Natural killer cell treated with Interleukin-12 subunit alpha and Interleukin-12 subunit beta and Interleukin-15 and Interleukin-18, amount 100 ng/mL, for 72 hours (primary cell): ENCODE measurements around the gene EN2. TPM values are rescaled to one million over a fixed set of nuclear protein-coding genes. Genes with fewer than 3 reads are reported as not detected.

Source experiments
- ATAC-seq, 2 donors: fragments of 150-1000 bp; cut with Tn5 transposase in 1 of 2; sonication (Bioruptor Pico), chemical (Tn5 transposase) in 1 of 2; 2 replicates each; pipeline ENCODE4 v1.10.0; 2021
- DNase-seq: peaks from one replicate; pipeline ENCODE4 v3.0.0; 2022; ENCODE audit warnings: low spot score
- H3K27ac Mint-ChIP-seq, 2 donors: 1 replicate in 1 of 2; 2 replicates in 1 of 2; pipeline ENCODE4 v1.8.0; 2022; ENCODE audit warnings: mixed read lengths in 2 of 2, mild to moderate bottlenecking in 1 of 2, moderate library complexity in 1 of 2
- H3K27me3 Mint-ChIP-seq, 2 donors: 1 replicate in 1 of 2; 2 replicates in 1 of 2; pipeline ENCODE4 v1.8.0; 2022; ENCODE audit warnings: mixed read lengths in 2 of 2
- H3K36me3 Mint-ChIP-seq: one replicate; pipeline ENCODE4 v1.8.0; 2022; ENCODE audit warnings: mixed read lengths
- H3K4me1 Mint-ChIP-seq, 2 donors: 1 replicate in 1 of 2; 2 replicates in 1 of 2; pipeline ENCODE4 v1.8.0; 2022; ENCODE audit warnings: low read depth in 2 of 2, mixed read lengths in 2 of 2, mild to moderate bottlenecking in 1 of 2
- H3K4me3 Mint-ChIP-seq: one replicate; pipeline ENCODE4 v1.8.0; 2022; ENCODE audit warnings: mixed read lengths
- H3K9me3 Mint-ChIP-seq: 2 replicates; pipeline ENCODE4 v1.8.0; 2022; ENCODE audit warnings: mixed read lengths
- total RNA-seq, 2 donors: library from RNA; stranded (reverse); gene quantifications; one replicate each; pipeline ENCODE4 v1.2.3, GENCODE V29; 2022

The EN2 gene
- total RNA-seq, 2 donors from 2014 or later = 0.07 TPM; not detected in 1

- H3K4me3 Mint-ChIP-seq = no peak overlapping the region
- H3K27me3 Mint-ChIP-seq = peaks cover 49 to 55% of the 10 kb centered on the region in 2 donors
- ATAC-seq = peak in 1 of 2 donors; percentile 10
- H3K4me1 Mint-ChIP-seq = peaks cover 5 to 13% of the 10 kb centered on the region in 2 donors
- no peak for DNase-seq
- no peaks in the 10 kb centered on the region for H3K9me3 Mint-ChIP-seq
- H3K27ac Mint-ChIP-seq = no peak overlapping the region
- no peaks in the 10 kb centered on the region for H3K36me3 Mint-ChIP-seq
These were observed 7.4 kb upstream of the EN2 start for GRCh38 chr7:155450558-155450969.

GRCh38 chr7:155450970-155451801 is 6.7 kb upstream of the EN2 start:
- DNase-seq (no peak), ATAC-seq (no peak)
- Mint-ChIP-seq H3K4me1 (peaks cover 6 to 14% of the 10 kb centered on the region in 2 donors), H3K27ac (no peak overlapping the region), H3K4me3 (no peak overlapping the region), H3K36me3 (no peaks in the 10 kb centered on the region), H3K27me3 (peaks cover 53 to 54% of the 10 kb centered on the region in 2 donors), H3K9me3 (no peaks in the 10 kb centered on the region)

GRCh38 chr7:155451840-155452239 is 6.1 kb upstream of the EN2 start:
- Mint-ChIP-seq H3K4me1 (peaks cover 9 to 18% of the 10 kb centered on the region in 2 donors), H3K4me3 (no peak overlapping the region), H3K27ac (no peak overlapping the region), H3K9me3 (no peaks in the 10 kb centered on the region), H3K27me3 (peaks cover 57 to 58% of the 10 kb centered on the region in 2 donors), H3K36me3 (no peaks in the 10 kb centered on the region)
- no peak for ATAC-seq
- no peak for DNase-seq

GRCh38 chr7:155452505-155453295 is 5.2 kb upstream of the EN2 start:
- ATAC-seq (no peak), DNase-seq (no peak)
- Mint-ChIP-seq H3K4me3 (no peak overlapping the region), H3K9me3 (no peaks in the 10 kb centered on the region), H3K4me1 (peaks cover 8 to 21% of the 10 kb centered on the region in 2 donors), H3K27ac (no peak overlapping the region), H3K36me3 (no peaks in the 10 kb centered on the region), H3K27me3 (peaks cover 50 to 55% of the 10 kb centered on the region in 2 donors)

DNA sequence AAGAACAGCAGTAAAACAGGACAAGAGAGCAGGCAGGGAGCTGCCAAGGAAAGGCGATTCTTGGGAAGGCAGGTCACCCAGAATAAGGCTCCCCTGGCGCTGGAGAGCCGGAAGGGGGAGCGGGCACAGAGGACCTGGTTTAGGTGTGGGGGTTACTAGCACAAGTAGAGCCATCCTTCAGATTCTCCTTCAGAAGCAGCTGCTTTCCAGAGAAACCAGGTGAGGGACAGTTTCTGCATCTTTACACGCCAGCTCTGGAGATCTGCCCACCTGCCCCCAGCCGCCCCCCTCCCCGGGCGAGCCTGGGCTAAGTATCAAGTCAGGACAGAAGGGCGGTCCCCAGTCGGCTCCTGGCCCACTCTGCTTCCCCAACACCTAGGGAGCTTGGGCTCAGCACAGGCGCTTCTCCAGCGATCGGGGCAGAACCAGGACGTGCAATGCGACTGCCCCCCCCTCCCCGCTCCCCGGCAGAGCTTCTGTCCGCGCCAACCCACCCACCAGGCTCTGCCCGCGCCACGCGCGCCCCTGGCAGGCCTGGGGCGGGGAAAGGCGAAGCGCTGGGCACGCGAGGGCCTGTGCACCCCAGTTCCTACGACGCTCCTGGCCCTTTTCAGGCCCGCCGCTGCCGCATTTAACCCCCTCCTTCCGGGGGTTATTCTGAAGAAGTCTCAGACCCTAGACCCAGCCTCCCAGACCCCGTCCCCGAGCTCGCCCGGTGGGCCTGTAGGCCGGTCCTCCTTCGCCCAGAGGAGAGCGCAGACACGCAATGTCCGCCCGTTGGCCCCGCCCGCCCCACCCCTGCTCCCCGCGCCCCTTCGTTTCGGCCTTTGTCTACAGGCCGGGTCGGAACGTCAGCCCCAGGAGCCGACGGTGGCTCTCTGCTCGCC is 4.4 kb upstream of the EN2 start:
- DNase-seq (no peak), ATAC-seq (no peak)
- no peak overlapping the region for H3K27ac Mint-ChIP-seq
- peaks cover 4 to 15% of the 10 kb centered on the region in 2 donors for H3K4me1 Mint-ChIP-seq
- no peaks in the 10 kb centered on the region for H3K36me3 Mint-ChIP-seq
- H3K4me3 Mint-ChIP-seq = no peak overlapping the region
- no peaks in the 10 kb centered on the region for H3K9me3 Mint-ChIP-seq
- peaks cover 43 to 51% of the 10 kb centered on the region in 2 donors for H3K27me3 Mint-ChIP-seq

- H3K4me3 Mint-ChIP-seq = no peak overlapping the region
- H3K36me3 Mint-ChIP-seq = no peaks in the 10 kb centered on the region
- no peak for ATAC-seq
- H3K4me1 Mint-ChIP-seq = peaks cover 8 to 19% of the 10 kb centered on the region in 2 donors
- H3K27me3 Mint-ChIP-seq = peaks cover 48 to 49% of the 10 kb centered on the region in 2 donors
- no peak for DNase-seq
- no peak overlapping the region for H3K27ac Mint-ChIP-seq
- no peaks in the 10 kb centered on the region for H3K9me3 Mint-ChIP-seq
These were observed 3.5 kb upstream of the EN2 start for GRCh38 chr7:155454183-155455112.

GRCh38 chr7:155455132-155455693 is 2.7 kb upstream of the EN2 start:
- H3K4me1 Mint-ChIP-seq = peaks cover 8 to 24% of the 10 kb centered on the region in 2 donors

DNA sequence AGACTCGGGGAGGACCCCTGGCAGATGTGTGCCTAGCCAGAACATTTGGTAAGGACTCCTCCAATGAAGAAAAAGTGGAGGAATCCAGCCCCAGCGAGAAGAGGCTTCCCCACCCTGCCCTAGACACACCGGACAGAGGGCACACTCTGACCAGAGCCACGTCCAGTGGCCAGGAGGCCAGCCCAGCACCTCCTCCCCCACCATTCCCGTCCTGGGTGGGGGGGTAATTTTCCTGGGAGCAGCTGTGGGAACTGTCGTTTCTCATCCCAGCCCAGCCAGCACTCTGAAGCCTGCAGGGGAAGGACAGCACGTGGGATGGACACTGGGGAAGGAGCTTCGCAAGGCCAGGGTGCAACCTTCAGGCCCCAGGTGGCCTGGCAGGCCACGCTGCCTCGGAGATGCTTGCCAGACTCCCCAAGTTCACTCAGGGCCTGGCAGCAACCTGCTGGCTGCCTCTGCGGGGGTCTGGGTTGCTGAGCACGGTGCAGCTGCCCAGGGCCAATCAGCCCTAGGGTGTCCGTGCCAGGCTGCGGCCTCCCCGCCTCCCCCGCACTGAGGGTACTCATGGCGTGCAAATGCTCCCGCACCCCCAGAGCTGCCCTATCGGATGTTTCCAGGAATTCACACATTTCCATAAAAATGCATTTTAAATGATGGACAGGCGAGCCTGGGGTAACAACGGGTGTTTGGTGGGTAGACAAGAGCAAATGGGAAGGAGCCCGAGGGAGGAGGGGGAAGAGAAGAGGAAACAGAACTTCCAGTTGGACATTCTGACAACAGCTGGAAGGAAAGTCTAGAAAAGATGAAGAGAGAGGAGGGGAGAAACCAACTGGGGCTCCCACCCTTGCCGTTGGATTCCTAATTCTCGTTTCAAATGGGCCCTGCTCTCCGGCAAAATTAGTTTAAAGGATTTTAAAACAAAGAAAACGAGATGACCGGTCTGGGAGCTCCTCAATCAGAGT is 1.9 kb upstream of the EN2 start:
- DNase-seq (no peak), ATAC-seq (no peak)
- peak overlapping the region; percentile 50 to 53 for H3K27ac Mint-ChIP-seq
- H3K27me3 Mint-ChIP-seq = peaks cover 50 to 55% of the 10 kb centered on the region in 2 donors
- H3K36me3 Mint-ChIP-seq = no peaks in the 10 kb centered on the region
- H3K4me3 Mint-ChIP-seq = peak overlapping the region; percentile 72
- peaks cover 8 to 24% of the 10 kb centered on the region in 2 donors for H3K4me1 Mint-ChIP-seq
- H3K9me3 Mint-ChIP-seq = no peaks in the 10 kb centered on the region

More at GRCh38 chr7:155455132-155455693, 2.7 kb upstream of the EN2 start:
- ATAC-seq = no peak
- peaks cover 52 to 56% of the 10 kb centered on the region in 2 donors for H3K27me3 Mint-ChIP-seq
- no peaks in the 10 kb centered on the region for H3K9me3 Mint-ChIP-seq
- H3K4me3 Mint-ChIP-seq = peak overlapping the region; percentile 15
- H3K27ac Mint-ChIP-seq = no peak overlapping the region
- no peak for DNase-seq
- no peaks in the 10 kb centered on the region for H3K36me3 Mint-ChIP-seq

DNA sequence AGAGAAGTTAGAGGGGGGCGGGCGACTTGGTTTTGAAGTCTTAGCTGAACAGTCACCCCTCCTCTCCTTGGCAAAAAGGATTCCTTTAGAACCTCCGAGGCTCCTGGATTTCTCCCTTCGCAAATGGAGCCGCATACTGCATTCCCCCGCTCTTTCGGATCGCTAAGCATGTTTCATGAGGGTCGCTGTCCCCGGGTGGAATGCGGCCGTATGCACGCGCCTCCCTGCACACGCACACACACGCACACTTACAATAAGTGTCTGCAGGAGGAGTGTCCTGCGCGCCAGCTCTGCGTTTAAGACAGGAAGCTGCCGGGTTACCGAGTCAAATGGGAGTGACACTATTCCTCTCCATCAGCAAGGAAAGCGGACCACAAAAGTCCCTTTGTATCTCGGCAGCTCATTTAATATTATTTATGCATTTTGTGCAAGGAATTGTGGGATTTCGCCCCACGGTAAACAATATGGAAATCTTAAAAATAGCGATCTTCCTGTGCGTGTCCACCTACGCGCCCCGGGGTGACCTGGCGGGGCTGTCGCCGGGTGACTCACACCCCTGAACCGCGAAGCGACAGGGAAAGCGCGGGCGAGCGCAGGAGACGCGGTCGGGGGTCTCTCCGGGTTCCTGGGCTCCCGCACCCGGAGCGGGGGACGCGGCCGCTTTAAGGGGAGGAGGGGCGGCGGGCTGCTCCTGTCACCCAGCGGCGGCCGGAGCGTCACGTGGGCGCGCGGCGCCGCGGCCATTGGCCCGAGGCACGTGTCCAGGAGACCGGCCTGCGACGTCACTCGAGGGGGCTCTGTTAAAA is 988 bp upstream of the EN2 start:
- no peaks in the 10 kb centered on the region for H3K9me3 Mint-ChIP-seq
- ATAC-seq = peak; percentile 52 to 74

DNA sequence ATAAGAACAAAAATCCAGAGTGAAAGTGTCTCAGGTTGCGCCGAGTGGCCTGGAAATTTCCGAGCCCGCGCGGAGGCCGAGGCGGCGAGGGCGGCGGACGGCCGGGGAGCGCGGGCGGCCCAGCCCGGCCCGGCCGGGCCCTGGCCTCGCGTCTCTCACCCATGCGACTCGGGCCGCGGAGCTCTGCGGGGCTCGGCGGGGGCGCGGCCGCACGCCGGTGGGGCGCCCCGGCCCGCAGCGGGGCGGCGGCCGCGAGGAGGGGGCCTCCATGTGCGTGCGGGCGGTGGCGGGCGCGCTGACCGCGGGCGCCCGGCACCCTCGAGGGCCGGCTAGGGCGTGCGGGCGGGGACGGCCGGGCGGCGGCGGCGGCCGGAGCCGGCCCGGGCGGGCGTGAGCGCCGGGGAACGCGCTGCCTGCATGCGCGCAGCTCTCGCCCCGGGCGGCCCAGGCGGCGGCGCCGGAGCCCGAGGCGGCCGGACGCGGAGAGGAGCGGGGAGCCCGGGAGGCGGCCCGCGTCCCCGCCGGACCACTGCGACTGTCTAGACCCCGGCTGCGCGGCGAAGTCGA is 302 bp upstream of the EN2 start:
- peaks cover 8 to 24% of the 10 kb centered on the region in 2 donors for H3K4me1 Mint-ChIP-seq
- ATAC-seq = peak; percentile 31 to 59
- peaks cover 48 to 56% of the 10 kb centered on the region in 2 donors for H3K27me3 Mint-ChIP-seq
- no peaks in the 10 kb centered on the region for H3K36me3 Mint-ChIP-seq
- H3K27ac Mint-ChIP-seq = no peak overlapping the region
- H3K4me3 Mint-ChIP-seq = peak overlapping the region; percentile 72
- no peak for DNase-seq
- no peaks in the 10 kb centered on the region for H3K9me3 Mint-ChIP-seq

More for the DNA sequence above, 988 bp upstream of the EN2 start:
- DNase-seq = no peak
- Mint-ChIP-seq H3K27me3 (peaks cover 47 to 55% of the 10 kb centered on the region in 2 donors), H3K4me1 (peaks cover 8 to 24% of the 10 kb centered on the region in 2 donors), H3K4me3 (peak overlapping the region; percentile 72), H3K27ac (no peak overlapping the region), H3K36me3 (no peaks in the 10 kb centered on the region)
